COR-L47 (cell line): ENCODE measurements around the gene CMSS1.
"Not testable (repeated sequence)": the region's sequence is repeated elsewhere in the genome, so short reads cannot be mapped to it uniquely, and the experiment has no call there.

ENCODE experiments used
- DNase-seq: peaks from one replicate; lab custom pipeline; 2025; lab: John Stamatoyannopoulos, UW

CMSS1 gene

GRCh38 chr3:100083209-100083608 is 265.5 kb downstream of the CMSS1 start:
- no peak for DNase-seq

GRCh38 chr3:100084100-100084806 is 266.6 kb downstream of the CMSS1 start:
- no peak for DNase-seq

- no peak for DNase-seq
Observed at GRCh38 chr3:100086401-100086800, 268.7 kb downstream of the CMSS1 start.

- DNase-seq, result no peak
Observed at GRCh38 chr3:100087198-100087597, 269.5 kb downstream of the CMSS1 start.

GRCh38 chr3:100088735-100089368 is 271.2 kb downstream of the CMSS1 start:
- no peak for DNase-seq

- no peak for DNase-seq
Observed at GRCh38 chr3:100089812-100090668, 272.4 kb downstream of the CMSS1 start.

GRCh38 chr3:100090669-100091005 is 273.0 kb downstream of the CMSS1 start:
- no peak for DNase-seq

- DNase-seq, result no peak
Observed at GRCh38 chr3:100093831-100094230, 276.2 kb downstream of the CMSS1 start.

GRCh38 chr3:100096286-100096685 is 278.6 kb downstream of the CMSS1 start:
- not testable (repeated sequence) for DNase-seq

- no peak for DNase-seq
Observed at GRCh38 chr3:100096866-100097265, 279.2 kb downstream of the CMSS1 start.

- no peak for DNase-seq
Observed at GRCh38 chr3:100097919-100098783, 280.5 kb downstream of the CMSS1 start.

- DNase-seq, result no peak
Observed at GRCh38 chr3:100098784-100099070, 281.1 kb downstream of the CMSS1 start.

GRCh38 chr3:100099621-100100020 is 282.0 kb downstream of the CMSS1 start:
- no peak for DNase-seq

GRCh38 chr3:100100425-100100824 is 282.8 kb downstream of the CMSS1 start:
- DNase-seq, result no peak

- DNase-seq, result no peak
Observed at GRCh38 chr3:100102757-100103156, 285.1 kb downstream of the CMSS1 start.

- no peak for DNase-seq
Observed at GRCh38 chr3:100103558-100104441, 286.1 kb downstream of the CMSS1 start.

- DNase-seq, result no peak
Observed at GRCh38 chr3:100104442-100104798, 286.8 kb downstream of the CMSS1 start.

GRCh38 chr3:100104817-100105413 is 287.3 kb downstream of the CMSS1 start:
- no peak for DNase-seq

- no peak for DNase-seq
Observed at GRCh38 chr3:100105501-100105900, 287.8 kb downstream of the CMSS1 start.

GRCh38 chr3:100106094-100106493 is 288.4 kb downstream of the CMSS1 start:
- DNase-seq, result no peak
